Activated CD4-positive, alpha-beta T cell treated with anti-CD3 and anti-CD28 coated beads, Interleukin-2, amount 10 ng/mL, durations not matched to agents 7 days and 5 days (primary cell): Measurements from ENCODE around the gene LCE1C. TPM values are rescaled to one million over a fixed set of nuclear protein-coding genes. Genes with fewer than 3 reads are reported as not detected.

Experiments
- total RNA-seq, 2 experiments: library from RNA; stranded (reverse); gene quantifications; one replicate each; pipeline ENCODE4 v1.2.3, GENCODE V29; 2021

LCE1C gene
- total RNA-seq, 2 experiments from 2014 or later = not detected

Other genes starting within 250 kb of the LCE1C start
- not detected for gene LCE3E, start 239.9 kb downstream of the LCE1C start, total RNA-seq
- not detected for gene LCE3D, start 226.1 kb downstream of the LCE1C start, total RNA-seq
- gene LCE3C, start 206.4 kb downstream of the LCE1C start, total RNA-seq = not detected
- not detected for gene LCE3B, start 192.8 kb downstream of the LCE1C start, total RNA-seq
- not detected for gene LCE3A, start 183.5 kb downstream of the LCE1C start, total RNA-seq
- gene LCE2D, start 143.3 kb downstream of the LCE1C start, total RNA-seq = not detected
- gene LCE2C, start 131.4 kb downstream of the LCE1C start, total RNA-seq = not detected
- gene LCE2B, start 120.5 kb downstream of the LCE1C start, total RNA-seq = not detected
- not detected for gene LCE2A, start 108.3 kb downstream of the LCE1C start, total RNA-seq
- gene LCE4A, start 98.5 kb downstream of the LCE1C start, total RNA-seq = not detected
- not detected for gene KPRP, start 48.6 kb downstream of the LCE1C start, total RNA-seq
- not detected for gene LCE1F, start 31.5 kb downstream of the LCE1C start, total RNA-seq
- gene LCE1E, start 20.4 kb downstream of the LCE1C start, total RNA-seq = not detected
- gene LCE1D, start 9.9 kb downstream of the LCE1C start, total RNA-seq = not detected
- not detected for gene LCE1B, start 5.3 kb upstream of the LCE1C start, total RNA-seq
- not detected for gene LCE1A, start 20.8 kb upstream of the LCE1C start, total RNA-seq
- gene LCE6A, start 36.2 kb upstream of the LCE1C start, total RNA-seq = not detected
- gene LCE7A, start 53.3 kb upstream of the LCE1C start, total RNA-seq = not detected
- not detected for gene SMCP, start 71.7 kb upstream of the LCE1C start, total RNA-seq
- gene IVL, start 101.9 kb upstream of the LCE1C start, total RNA-seq = not detected
- gene SPRR5, start 140.6 kb upstream of the LCE1C start, total RNA-seq = not detected
- not detected for gene SPRR4, start 164.0 kb upstream of the LCE1C start, total RNA-seq
- not detected for gene SPRR1A, start 177.4 kb upstream of the LCE1C start, total RNA-seq
- gene SPRR3, start 195.1 kb upstream of the LCE1C start, total RNA-seq = not detected
- gene SPRR1B, start 224.6 kb upstream of the LCE1C start, total RNA-seq = not detected
- not detected for gene SPRR2D, start 234.5 kb upstream of the LCE1C start, total RNA-seq